GM18867 (cell line): ENCODE data around the gene CXCL9.
"Not testable (repeated sequence)": the region's sequence is repeated elsewhere in the genome, so short reads cannot be mapped to it uniquely, and the experiment has no call there.

Experiments used
- ATAC-seq: cut with Tn5 transposase; IDR thresholded peaks from one replicate; pipeline ENCODE4 v1.9.1; 2021; ENCODE audit warnings: mild to moderate bottlenecking, moderate library complexity; ENCODE audit not compliant: unreplicated experiment

CXCL9 gene

GRCh38 chr4:76007089-76007862 is at the start of gene CXCL9:
Gene CXCL9, minus strand, starts transcription at chr4:76007509. Its CDS starts 60 bp downstream, at chr4:76007449.
- ATAC-seq, result no peak

- ATAC-seq, result no peak
These were observed 48.1 kb upstream of the CXCL9 start for GRCh38 chr4:76055421-76055820.

GRCh38 chr4:76055016-76055415 is 47.7 kb upstream of the CXCL9 start:
- ATAC-seq, result peak; percentile 94

GRCh38 chr4:76053730-76054129 is 46.4 kb upstream of the CXCL9 start:
- ATAC-seq, result no peak

GRCh38 chr4:76050560-76051050 is 43.3 kb upstream of the CXCL9 start:
- ATAC-seq, result not testable (repeated sequence)

- ATAC-seq, result not testable (repeated sequence)
These were observed 42.6 kb upstream of the CXCL9 start for GRCh38 chr4:76049860-76050416.

GRCh38 chr4:76044686-76045085 is 37.4 kb upstream of the CXCL9 start:
- not testable (repeated sequence) for ATAC-seq

GRCh38 chr4:76043306-76043705 is 36.0 kb upstream of the CXCL9 start:
- not testable (repeated sequence) for ATAC-seq

- ATAC-seq, result not testable (repeated sequence)
These were observed 35.1 kb upstream of the CXCL9 start for GRCh38 chr4:76042241-76042998.

GRCh38 chr4:76036855-76037254 is 29.5 kb upstream of the CXCL9 start:
- no peak for ATAC-seq

GRCh38 chr4:76035799-76036380 is 28.6 kb upstream of the CXCL9 start, which contains the start of gene CXCL11:
Gene CXCL11, minus strand, starts transcription at chr4:76036070. Its CDS starts 83 bp downstream, at chr4:76035987.
- ATAC-seq, result no peak

GRCh38 chr4:76035141-76035540 is 27.8 kb upstream of the CXCL9 start:
- peak; percentile 83 for ATAC-seq

- no peak for ATAC-seq
These were observed 22.0 kb upstream of the CXCL9 start for GRCh38 chr4:76029300-76029699.

GRCh38 chr4:76028350-76028765 is 21.0 kb upstream of the CXCL9 start:
- ATAC-seq, result no peak

- ATAC-seq, result no peak
These were observed 16.8 kb upstream of the CXCL9 start for GRCh38 chr4:76024065-76024464.

- no peak for ATAC-seq
These were observed 16.1 kb upstream of the CXCL9 start, which contains the start of gene CXCL10 for GRCh38 chr4:76023389-76023788. Gene CXCL10, minus strand, starts transcription at chr4:76023497. Its CDS starts 66 bp downstream, at chr4:76023431.

- ATAC-seq, result no peak
These were observed 15.4 kb upstream of the CXCL9 start for GRCh38 chr4:76022677-76023076.

GRCh38 chr4:76022031-76022430 is 14.7 kb upstream of the CXCL9 start:
- no peak for ATAC-seq

- no peak for ATAC-seq
These were observed 9.9 kb upstream of the CXCL9 start for GRCh38 chr4:76017056-76017686.

- ATAC-seq, result peak; percentile 67
These were observed 9.1 kb upstream of the CXCL9 start for GRCh38 chr4:76016393-76016792.
